NCI-H2196 treated with DMSO at 0.1 percent for 48 hours (cell line): ENCODE data around the gene GRPR.

Experiments used
- DNase-seq: peaks from one replicate; lab custom pipeline; 2025; ENCODE audit not compliant: unreplicated experiment; lab: John Stamatoyannopoulos, UW

The GRPR gene

DNA sequence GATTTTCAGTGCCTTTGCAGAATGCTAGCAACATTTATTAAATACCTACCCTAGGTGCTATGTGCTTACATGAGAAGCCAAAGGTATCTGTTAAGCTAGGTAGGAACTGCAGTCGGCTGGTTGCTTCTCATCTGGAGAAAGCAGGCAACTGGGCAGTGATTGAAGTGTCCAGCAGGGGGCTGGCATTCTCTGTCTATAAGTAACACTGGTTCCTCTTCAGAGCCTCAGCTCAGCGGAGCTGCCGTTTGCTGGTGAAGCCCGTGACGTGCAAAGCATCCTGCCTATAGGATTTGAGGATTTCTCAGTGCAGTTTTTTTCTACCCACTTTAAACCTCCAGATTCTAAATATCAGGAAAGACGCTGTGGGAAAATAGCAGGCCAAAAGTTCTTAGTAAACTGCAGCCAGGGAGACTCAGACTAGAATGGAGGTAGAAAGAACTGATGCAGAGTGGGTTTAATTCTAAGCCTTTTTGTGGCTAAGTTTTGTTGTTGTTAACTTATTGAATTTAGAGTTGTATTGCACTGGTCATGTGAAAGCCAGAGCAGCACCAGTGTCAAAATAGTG, at the start of gene GRPR:
TSS of gene GRPR (plus strand) at position 344 of the 565 bp plus-strand sequence. CDS start 389 bp downstream, outside the sequence.
- peak; percentile 35 for DNase-seq

DNA sequence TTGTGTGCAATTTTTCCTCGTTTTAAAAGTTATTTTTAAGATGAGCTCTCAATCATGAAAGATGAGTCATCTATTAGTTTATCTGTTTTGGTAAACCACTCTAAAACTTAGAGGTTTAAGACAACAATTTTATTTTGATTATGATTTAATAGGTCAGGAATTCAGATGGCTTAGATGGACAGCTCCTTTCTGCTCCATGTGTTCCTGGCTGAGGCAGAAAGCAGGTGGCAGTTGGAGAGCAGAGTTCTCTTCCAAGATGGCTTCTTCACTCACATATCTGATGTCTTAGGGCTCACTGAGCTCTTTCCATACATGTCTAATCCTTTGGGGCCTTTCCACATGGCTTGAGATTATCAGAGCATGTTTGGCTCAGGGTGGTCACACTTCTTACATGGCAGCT, 48.3 kb upstream of the GRPR start:
- no peak for DNase-seq

DNA sequence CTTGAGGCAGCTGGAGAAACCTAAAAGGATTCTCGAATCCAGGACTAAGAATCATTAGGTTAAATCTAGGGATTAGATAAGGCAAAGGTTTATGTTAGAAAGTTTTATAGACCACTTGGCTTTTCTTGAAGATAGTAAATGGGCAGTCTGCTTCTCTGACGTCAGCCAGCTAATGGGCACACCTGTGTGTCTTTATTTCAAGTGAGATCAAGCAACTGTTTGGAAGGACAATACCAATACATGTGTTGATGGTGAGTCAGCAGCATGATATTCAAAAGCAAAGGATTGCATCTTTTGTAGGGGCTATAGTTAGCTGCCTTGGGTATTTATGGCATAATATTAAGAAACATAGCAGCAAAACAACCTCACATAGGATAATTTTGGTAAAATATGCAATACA, 46.5 kb upstream of the GRPR start:
- DNase-seq = no peak

DNA sequence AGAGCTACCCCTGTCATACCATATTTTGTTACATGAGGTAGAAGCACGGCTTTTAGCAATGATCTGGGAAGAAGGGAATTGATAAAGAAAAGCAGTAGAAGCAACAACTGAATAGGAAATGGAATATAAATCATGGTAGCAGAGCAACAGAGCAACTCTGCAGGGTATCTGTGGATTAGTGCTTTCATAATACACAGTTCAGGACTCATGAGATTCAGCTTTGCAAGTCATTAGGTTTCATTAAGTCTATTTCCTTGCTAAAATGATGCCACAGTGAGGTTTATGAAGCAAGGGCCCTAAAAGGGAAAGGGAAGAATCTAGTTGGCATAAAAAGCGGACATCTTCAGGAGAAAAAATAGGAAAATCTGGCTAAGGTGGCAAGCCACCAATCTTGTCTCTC, 45.6 kb upstream of the GRPR start:
- no peak for DNase-seq

DNA sequence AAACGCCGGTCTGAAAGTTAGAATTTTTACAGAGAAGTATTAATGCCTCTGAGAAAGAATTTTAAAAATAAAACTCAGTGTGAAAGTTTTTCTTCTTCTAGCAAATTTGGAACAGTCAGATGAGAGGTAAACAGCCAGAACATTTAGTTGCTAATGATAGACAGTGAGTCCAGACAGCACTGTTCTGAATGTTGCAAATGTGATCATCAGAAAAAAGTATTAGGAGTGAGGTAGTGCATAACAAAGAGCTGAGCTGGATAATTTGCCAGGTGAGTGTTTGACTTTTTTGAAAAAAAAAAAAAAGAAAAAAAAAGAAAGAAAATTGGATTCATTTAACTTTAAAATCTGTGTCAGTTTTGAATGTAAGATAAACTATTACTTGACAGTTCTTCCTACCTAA, 42.0 kb upstream of the GRPR start:
- no peak for DNase-seq

DNA sequence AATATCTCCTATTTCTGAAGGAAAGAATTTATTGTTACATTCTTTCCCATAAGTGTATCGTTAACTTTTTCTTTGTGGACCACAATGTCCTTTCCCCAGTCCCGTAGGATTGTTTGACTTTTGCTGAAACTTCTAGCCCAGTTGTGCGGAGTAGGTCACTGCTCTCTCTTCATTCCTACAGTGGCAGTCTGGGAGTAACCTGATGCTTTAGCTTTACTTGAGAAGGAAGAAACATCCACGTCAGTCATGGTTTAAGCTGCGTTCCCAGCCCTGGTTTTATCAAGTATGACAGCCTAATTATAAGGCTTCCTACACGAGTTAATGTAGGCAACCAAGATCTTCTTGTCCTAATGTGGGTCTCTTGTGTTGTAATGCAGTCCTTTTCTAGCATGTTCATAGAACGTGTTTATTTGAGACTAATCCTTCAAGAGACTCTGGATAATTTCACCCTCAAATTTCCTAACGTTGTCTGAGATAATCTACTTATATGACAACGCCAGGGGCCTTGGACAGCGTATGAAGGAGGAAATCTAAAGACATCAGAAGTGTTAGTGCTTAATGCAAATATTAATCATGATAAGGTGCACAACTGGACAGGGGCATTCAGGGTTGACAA, 40.8 kb upstream of the GRPR start:
- no peak for DNase-seq

DNA sequence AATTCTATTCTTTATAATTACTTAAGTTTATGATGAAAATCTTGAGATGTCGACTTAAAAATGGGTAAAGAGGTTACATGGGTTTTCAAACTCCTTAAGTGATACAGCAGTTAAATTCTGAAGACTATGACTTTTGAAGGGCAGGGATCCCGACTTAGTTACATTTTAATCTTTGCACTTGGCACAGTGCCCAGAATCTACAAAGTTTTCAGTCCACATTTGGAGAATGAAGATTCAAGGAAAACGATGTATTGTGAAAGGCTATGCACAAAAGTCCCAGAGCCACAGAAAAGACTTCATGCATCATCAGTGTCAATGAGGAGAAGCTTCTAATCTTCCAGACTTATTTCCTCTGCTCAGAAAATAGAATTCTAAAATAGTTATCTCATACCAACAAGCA, 36.3 kb upstream of the GRPR start:
- no peak for DNase-seq

DNA sequence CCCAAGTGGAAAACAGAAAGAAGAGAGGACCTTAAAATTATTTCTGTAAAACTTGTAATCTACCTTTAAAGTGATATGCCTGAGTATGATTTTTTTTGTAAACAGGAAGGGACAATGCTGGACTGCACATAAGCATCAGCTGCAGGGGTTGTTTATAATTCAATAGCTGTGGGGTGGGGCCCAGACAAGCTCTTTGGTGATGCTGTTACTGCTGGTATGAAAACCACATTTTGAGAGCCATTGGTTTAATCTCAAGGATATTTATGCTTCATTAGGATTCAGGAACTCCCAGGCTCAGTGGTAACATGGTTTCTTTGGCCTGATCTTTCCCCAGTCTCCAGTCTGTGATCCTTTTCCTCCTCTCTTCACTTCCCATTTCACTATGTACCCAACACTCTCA, 34.3 kb upstream of the GRPR start:
- no peak for DNase-seq

DNA sequence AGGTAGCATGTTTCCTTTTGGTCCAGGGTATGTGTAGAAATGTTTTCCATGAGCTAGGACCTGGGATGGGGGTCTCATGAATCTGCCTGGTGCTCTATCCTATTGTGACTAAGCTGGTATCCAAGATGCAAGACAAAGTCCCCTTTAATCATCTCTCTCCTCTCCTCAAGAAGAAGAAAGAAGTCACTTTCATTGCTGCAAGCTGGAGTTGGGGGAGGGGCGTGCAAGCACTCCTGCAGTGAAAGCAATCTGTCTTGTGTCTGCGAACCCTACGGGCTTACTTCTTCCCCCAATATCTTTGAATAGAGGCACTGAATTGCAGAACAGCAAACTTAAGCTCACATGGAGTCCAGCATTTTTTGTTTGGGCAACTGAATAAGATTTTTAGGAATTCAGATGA, 27.2 kb upstream of the GRPR start:
- DNase-seq = no peak

DNA sequence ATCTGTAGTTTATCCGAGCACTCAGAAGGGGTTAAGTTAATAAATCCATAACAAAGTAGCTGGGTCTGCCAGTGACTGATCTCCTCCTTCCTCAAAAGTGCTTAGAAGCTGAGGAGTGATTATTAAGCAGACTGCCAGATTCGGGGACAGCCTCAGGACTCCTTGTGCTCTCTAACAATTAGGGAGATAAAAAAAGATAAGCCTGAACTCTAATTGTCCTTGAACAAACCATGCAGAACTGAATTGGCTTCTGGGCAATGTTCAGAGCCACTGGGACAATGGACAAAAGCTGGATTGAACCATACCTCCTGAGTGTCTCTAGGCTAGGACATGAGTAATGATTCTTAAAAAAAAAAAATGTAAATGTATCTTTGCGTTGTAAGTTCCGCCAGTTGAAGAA, 22.7 kb upstream of the GRPR start:
- DNase-seq = no peak

DNA sequence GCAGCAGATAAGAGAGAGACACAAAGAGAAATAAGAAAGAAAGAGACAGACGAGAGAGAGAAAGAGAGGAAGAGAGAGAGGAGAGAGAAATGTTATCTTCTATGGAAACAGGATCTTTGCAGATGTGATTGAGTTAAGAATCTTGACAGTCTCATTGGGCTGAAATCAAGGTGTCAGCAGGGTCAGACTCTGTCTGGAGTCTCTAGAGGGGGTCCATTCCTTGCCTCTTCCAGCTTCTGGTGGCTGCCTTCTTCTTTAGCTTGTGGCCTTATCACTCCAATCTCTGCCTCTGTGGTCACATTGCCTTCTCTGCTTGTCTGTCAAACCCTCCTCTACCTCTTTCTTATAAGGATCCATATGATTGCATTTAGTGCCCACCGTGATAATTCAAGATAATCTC, 21.8 kb upstream of the GRPR start:
- no peak for DNase-seq

DNA sequence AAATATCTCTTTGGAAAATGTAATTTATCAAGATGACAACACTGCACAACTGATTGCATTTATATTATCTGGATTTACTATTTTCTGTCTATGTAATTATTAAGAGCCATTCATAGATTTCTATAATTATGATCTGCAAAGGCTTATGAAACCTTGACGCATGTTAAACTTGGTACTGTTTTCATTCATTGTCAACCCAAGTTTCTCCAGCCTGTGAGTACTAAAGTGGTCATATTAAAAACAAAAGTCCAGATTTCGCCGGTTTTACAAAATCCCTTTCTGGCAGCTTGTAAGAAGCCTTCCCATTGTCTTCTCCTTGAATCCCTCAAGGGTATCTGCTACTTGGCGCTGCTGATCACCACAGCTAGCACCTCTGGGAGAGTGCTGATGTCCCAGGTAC, 19.7 kb upstream of the GRPR start:
- no peak for DNase-seq

DNA sequence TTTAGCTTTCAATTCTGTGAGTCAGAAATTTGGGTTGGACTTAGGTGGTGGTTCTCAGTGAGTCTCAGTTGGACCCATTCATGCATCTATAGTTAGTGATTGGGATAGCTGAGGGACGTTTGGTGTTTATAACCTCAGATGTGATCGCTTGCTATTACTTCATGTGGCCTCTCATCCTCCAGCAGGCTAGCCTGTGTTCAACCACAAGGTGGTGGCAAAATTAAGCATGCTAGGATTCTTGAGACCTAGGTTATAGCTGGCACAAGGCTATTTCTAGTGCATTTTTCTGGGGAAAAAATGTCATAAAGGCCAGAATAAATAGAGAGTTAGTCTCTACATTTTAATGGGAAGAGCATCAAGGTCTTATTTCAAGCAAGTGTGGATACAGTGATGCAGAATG, 10.9 kb upstream of the GRPR start:
- no peak for DNase-seq

DNA sequence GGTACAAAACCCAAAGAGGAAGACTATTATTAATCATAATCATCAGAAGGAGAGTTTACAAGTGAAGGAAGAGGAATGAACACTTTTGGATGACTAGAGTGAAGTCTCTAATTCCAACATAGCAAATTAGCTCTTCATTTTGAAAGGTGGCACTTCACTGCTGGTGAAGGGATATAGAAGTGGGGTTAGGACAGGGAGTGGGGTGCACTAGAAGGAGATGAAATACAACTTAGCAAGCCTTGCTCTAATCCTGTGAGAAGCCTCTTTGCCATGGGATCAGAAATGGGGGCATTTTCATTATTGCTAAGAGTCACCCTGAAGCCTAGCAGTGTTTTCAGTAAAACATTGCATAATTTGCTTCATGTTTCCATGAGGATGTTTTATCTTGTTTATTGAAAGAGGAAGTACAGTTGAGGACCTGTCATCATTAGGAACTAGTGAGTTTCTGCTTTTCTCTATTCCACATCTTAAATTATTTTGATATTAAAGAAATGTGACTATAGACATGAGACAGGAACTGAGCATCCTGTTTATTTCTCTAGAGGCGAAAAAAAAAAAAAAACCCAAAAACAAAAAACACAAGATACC, 9.3 kb upstream of the GRPR start:
- DNase-seq = no peak

DNA sequence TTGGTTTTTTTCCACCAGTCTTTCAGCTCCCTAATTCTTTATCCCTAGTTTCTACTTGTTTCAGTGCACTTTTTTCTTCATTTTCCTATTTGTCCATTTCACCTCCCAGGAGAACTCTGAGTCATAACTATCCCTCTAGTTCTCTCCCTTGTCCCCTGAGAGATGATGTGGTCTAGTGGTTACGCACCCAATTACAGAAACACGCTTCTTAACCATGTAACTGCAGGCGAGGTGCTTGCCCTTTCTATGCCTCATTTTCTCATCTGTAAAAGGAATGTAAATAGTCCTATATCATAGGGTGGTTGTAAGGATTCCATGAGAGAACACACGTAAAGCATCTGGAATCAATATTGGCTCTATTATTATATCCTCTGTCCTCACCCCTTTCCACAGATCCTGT, 8.8 kb upstream of the GRPR start:
- no peak for DNase-seq

DNA sequence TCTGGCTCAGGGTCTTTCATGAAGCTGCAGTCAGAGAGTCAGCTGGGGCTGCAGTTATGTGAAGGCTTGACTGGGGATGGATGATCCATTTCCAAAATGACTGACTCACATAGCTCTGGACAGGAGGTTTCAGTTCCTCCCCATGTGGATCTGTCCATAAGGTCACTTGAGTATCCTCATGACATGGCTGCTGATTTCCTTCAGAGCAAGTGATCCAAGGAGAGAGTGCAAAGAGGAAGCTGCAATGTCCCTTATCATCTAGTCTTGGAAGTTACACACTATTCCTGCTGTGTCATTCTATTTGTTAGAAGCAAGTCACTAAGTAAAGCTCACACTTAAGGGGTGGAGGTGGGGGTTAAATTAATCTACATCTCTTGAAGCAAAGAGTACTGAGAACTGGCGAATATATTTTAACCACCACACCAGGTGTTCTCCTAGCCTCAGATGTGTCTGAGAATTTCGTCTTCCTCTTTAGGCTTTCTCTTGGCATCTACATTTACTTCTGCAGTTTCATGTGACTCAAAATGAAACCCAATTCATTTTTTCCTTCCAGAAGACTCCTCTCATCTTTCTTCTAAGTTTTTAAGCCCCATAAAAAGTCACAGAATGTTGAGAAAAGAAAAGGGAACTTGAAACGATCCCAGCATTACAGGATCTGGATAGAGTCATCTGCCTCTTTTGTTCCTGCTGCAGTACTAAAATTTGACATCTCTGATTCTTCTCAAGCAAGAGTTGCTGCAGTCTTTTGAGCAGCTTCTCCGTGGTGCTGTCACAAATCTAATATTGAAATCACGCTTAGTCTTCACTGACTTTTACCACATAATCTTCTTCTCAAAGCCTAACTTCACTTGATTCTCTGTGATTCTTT, 3.8 kb upstream of the GRPR start:
- no peak for DNase-seq

DNA sequence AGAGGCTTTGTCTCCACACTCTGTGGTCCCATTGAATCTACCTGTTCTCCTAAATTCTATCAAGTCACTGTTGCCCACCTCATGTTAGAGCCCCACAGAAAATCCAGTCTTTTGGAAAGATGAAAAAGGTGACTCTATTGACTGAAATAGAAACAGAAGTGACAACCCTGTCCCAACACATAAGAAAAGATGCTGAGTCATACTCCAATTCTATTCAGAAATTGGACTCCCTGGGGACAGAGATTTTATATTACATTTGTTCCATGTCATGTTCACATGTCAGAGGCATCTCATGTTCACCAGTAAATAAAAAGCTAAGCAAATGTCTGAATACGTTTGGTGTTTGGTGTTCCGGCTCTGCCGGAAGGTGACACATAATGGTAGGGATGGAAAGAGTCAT, 2.9 kb upstream of the GRPR start:
- no peak for DNase-seq

DNA sequence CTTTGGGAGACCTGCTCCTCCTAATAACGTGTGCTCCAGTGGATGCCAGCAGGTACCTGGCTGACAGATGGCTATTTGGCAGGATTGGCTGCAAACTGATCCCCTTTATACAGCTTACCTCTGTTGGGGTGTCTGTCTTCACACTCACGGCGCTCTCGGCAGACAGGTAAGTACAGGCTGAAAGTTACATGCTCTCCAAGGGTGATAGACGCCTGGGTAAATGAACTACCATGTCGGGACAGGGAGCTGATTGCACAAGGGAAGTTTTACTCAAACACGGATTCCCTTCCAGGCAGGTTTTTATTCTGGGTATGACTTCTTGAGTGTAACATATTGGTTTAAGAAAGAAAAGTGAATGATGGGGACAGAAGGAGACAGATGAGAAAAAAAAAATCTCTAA, 836 bp downstream of the GRPR start:
- no peak for DNase-seq

DNA sequence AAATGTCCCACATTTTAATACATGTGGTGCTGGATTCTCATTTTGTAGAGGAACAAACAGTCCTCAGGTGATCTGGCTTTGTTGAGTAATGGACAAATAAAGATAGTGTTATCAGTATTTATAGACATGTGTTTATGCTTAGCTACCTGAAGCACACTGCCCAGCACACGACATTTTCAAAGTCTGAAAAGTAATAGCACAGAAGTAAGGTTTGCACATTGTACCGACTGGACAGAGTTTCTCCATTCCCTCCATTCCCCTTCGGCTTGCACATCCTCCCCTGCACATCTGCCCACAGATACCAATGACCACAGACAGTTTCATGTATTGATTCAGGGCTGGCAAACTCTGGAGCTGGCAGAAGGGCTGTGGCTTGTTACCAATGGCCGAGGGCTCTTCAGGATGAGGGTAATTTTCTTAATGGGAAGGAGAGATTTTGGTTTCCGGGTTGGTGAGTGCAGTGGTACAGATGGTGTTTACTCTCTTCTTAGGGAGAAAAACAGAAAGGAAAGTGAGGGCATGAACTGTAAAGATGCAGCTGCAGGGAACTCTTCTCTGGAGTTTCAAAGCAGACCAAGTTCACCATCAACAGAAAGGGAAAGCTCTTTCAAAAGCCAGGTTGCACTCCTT, 2.3 kb downstream of the GRPR start:
- no peak for DNase-seq

DNA sequence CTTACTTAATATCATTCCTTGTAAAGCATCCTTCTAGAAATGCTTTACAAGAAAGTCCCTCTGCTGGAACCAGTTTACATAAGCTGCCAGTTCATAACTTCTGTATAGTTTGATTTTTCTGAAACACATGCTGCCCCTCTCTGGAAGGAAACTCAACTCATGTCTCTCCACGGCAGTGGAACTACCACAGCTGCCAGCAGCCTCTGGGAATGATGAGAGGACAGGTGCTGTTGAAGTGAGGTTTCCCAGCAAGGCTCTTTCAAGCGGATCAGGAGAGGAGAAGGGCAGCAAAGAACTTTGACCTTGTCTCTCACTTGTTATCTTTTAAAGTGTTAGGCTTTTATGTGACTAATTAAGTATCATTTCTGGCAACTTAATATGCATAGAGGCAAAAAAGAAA, 7.3 kb downstream of the GRPR start:
- DNase-seq = no peak

DNA sequence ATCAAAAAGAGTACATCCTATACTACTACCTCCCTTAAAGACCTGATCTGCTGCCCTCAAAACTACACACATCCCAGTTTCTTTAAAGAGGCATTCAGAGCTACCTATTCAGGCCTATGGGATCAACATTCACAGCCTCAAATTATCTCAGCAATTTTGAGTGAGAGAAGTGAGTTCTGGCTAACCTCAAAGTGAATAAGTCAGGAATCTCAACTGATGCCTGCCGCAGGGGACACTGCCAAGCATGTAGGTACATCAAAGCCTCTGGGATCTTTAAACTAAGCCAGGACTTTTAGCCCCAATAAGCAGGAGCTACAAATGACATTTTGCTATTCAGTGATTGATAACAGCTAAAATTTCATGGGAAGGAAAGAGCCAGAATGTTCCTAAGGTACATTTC, 11.6 kb downstream of the GRPR start:
- DNase-seq = no peak

DNA sequence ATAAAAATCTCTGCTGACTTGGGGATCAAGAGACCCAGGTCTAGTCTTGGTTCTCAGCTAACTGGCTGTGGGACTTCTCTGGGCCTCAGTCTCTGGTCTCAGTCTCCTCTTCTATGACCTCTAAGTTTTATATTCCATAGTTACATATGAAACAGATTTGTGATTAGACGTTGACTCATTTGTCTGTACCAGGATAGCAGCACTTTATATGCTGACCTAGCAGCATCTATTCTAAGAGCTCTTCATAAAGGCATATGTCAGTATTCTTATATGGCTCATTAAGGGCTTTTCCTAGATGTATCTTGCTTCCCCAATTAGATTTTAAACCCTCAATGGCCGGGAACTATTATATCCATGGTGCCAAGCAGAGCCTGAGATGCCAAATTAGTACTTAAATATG, 12.7 kb downstream of the GRPR start:
- no peak for DNase-seq
